Trophoblast cell (in vitro differentiated cells and primary cell): Measurements from ENCODE around the gene HTRA3.

ENCODE experiments used
- DNase-seq, 2 donors: peaks; one replicate each; pipeline ENCODE4 v3.0.0-alpha.2; 2016
- H2AFZ ChIP-seq: 2 replicates; pipeline ENCODE4 v1.6.1; 2013; ENCODE audit warnings: low read length, moderate library complexity, mild to moderate bottlenecking; ENCODE audit not compliant: insufficient read depth, poor library complexity
- H2AK5ac ChIP-seq: 2 replicates; pipeline ENCODE4 v1.6.1; 2013; ENCODE audit warnings: mild to moderate bottlenecking, low read length
- H2BK120ac ChIP-seq: 2 replicates; pipeline ENCODE4 v1.6.1; 2013; ENCODE audit warnings: low read length, mild to moderate bottlenecking, moderate library complexity; ENCODE audit not compliant: insufficient read depth, poor library complexity
- H2BK12ac ChIP-seq: 2 replicates; pipeline ENCODE4 v1.6.1; 2013; ENCODE audit warnings: mild to moderate bottlenecking, low read length, moderate library complexity
- H2BK5ac ChIP-seq: 2 replicates; pipeline ENCODE4 v1.6.1; 2013; ENCODE audit warnings: low read length, low read depth, moderate library complexity, mild to moderate bottlenecking; ENCODE audit not compliant: poor library complexity
- H3K14ac ChIP-seq: 2 replicates; pipeline ENCODE4 v1.6.1; 2013; ENCODE audit warnings: mild to moderate bottlenecking, low read length
- H3K18ac ChIP-seq: 2 replicates; pipeline ENCODE4 v1.6.1; 2013; ENCODE audit warnings: mild to moderate bottlenecking, low read length
- H3K23ac ChIP-seq: 2 replicates; pipeline ENCODE4 v1.6.1; 2013; ENCODE audit warnings: low read length
- H3K27ac ChIP-seq: 2 replicates; pipeline ENCODE4 v1.5.1; 2013; ENCODE audit warnings: low read depth, mild to moderate bottlenecking, inconsistent platforms, low read length, moderate library complexity
- H3K27me3 ChIP-seq: 2 replicates; pipeline ENCODE4 v1.6.1; 2013; ENCODE audit warnings: inconsistent platforms, mild to moderate bottlenecking, low read length, moderate library complexity; ENCODE audit not compliant: insufficient read depth
- H3K36me3 ChIP-seq, 2 experiments: 1 replicate in 1 of 2; 2 replicates in 1 of 2; pipeline ENCODE4 v1.6.1; 2013; ENCODE audit warnings: low read length in 2 of 2, mild to moderate bottlenecking in 2 of 2, moderate library complexity in 1 of 2; ENCODE audit not compliant: insufficient read depth in 2 of 2, control insufficient read depth in 1 of 2
- H3K4ac ChIP-seq: 2 replicates; pipeline ENCODE4 v1.6.1; 2013; ENCODE audit warnings: low read depth, mild to moderate bottlenecking, low read length, moderate library complexity
- H3K4me1 ChIP-seq, 2 experiments: 1 replicate in 1 of 2; 2 replicates in 1 of 2; pipeline ENCODE4 v1.6.1; 2013; ENCODE audit warnings: low read length in 2 of 2, mild to moderate bottlenecking in 2 of 2, moderate library complexity in 1 of 2; ENCODE audit not compliant: insufficient read depth in 2 of 2, control insufficient read depth in 1 of 2
- H3K4me2 ChIP-seq: 2 replicates; pipeline ENCODE4 v1.6.1; 2013; ENCODE audit warnings: inconsistent platforms, mild to moderate bottlenecking, low read length, moderate library complexity
- H3K4me3 ChIP-seq: 2 replicates; pipeline ENCODE4 v1.5.1; 2013; ENCODE audit warnings: mild to moderate bottlenecking, low read depth, low read length, inconsistent platforms
- H3K79me1 ChIP-seq: one replicate; pipeline ENCODE4 v1.6.1; 2013; ENCODE audit warnings: low read length
- H3K79me2 ChIP-seq: 2 replicates; pipeline ENCODE4 v1.6.1; 2013; ENCODE audit warnings: low read length, mild to moderate bottlenecking; ENCODE audit not compliant: control insufficient read depth, insufficient read depth, poor library complexity
- H3K9ac ChIP-seq: 2 replicates; pipeline ENCODE4 v1.6.1; 2013; ENCODE audit warnings: mild to moderate bottlenecking, low read length
- H3K9me3 ChIP-seq: 2 replicates; pipeline ENCODE4 v1.6.1; 2013; ENCODE audit warnings: low read depth, mild to moderate bottlenecking, control low read depth, inconsistent platforms, low read length; ENCODE audit not compliant: insufficient read depth
- H4K12ac ChIP-seq: 2 replicates; pipeline ENCODE4 v1.6.1; 2013; ENCODE audit warnings: low read depth, mild to moderate bottlenecking, low read length, moderate library complexity
- H4K8ac ChIP-seq: 2 replicates; pipeline ENCODE4 v1.6.1; 2013; ENCODE audit warnings: low read depth, mild to moderate bottlenecking, low read length, moderate library complexity
- H4K91ac ChIP-seq: one replicate; pipeline ENCODE4 v1.6.1; 2013; ENCODE audit warnings: low read depth, mild to moderate bottlenecking, low read length, moderate library complexity
- WGBS: extraction: QIAGEN DNeasy Blood & Tissue Kit; methylation state at CpG from one replicate; pipeline ENCODE4 v1.1.7; 2013; ENCODE audit warnings: missing lambda C conversion rate; ENCODE audit not compliant: insufficient read length, insufficient coverage; ENCODE audit errors: extremely low coverage; 5-methylcytosine and 5-hydroxymethylcytosine counted together

HTRA3 gene

DNA sequence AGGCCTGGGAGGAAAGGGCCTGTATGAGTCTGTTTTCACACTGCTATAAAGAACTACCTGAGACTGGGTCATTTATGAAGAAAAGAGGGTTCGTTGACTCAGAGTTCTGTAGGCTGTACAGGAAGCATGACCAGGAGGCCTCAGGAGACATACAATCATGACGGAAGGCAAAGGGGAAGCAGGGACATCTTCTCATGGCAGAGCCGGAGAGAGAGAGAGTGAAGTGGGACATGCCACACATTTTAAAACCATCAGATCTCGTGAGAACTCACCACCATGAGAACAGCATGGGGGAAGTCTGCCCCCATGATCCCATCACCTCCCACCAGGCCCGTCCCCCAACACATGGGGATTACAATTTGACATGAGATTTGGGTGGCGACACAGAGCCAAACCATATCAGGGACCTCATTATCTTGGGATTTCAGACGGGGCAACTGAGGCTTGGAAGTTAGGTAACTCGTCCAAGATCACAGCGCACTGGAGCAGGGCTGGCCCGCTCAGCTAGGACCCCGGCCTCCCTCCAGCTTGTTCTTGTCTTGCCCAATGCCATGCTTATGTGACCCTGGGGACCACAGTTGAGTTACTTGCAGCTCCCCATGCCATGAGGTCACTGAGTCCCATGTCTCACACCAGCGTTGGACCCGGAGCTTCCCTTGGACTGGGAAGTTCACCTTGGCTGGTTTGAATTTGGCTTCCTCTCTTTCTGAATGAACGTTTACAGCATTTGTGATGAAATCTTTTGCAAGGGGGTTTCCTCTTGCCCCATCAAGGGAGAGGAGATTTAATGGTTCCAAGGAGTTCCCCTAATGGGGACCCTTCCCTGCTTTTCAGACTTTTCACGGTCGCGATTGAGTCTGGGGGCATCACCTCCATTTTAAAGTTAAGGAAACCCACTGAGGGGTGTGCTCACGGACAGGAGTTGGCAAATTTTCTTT, 18.1 kb downstream of the HTRA3 start:
- Histone ChIP-seq H4K91ac (no peak overlapping the region), H3K27me3 (no peaks in the 10 kb centered on the region), H2BK5ac (no peak overlapping the region), H3K4me2 (no peak overlapping the region), H2AK5ac (no peak overlapping the region), H3K9me3 (no peaks in the 10 kb centered on the region), H4K12ac (no peak overlapping the region), H3K14ac (no peak overlapping the region), H3K79me1 (peaks cover 4% of the 10 kb centered on the region), H3K4me1 (peaks cover 5% of the 10 kb centered on the region in 2 experiments), H3K18ac (no peak overlapping the region), H3K36me3 (peaks cover 2 to 5% of the 10 kb centered on the region in 2 experiments), H2BK12ac (no peak overlapping the region), H3K79me2 (no peaks in the 10 kb centered on the region), H3K27ac (no peak overlapping the region), H4K8ac (no peak overlapping the region), H3K23ac (no peak overlapping the region), H3K4ac (no peak overlapping the region), H3K9ac (no peak overlapping the region), H2AFZ (no peak overlapping the region), H2BK120ac (no peak overlapping the region), H3K4me3 (no peak overlapping the region)
- no peak for DNase-seq
- WGBS, result no CpG with 5 or more reads among the region's 18 CpGs

DNA sequence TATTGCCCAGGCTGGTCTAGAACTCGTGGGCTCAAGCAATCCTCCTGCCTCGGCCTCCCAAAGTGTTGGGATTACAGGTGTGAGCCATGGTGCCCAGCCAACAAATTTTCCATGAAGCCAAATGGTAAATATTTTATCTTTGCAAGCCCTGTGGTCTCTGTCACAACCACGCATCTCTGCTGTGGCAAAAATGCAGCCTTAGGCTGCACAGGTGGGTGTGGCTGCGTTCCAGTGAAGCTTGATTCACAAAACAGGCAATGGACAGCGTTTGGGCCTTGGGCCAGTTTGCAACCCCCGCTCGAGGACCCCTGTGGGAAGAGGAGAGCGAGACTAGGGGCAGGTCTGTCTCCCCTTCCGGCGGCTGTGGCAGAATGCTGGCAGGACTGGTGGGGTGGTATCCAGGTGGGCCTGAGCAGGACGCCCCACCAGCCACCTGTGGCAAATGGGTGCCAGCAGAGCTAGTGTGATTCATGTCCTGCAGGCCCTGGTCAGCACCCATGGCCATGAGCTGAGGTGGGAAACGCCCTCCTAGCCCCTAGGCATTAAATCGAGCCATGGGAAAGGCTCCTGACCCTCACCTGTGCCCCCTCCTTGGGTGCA, 19.7 kb downstream of the HTRA3 start:
- Histone ChIP-seq H3K9ac (no peak overlapping the region), H4K91ac (no peak overlapping the region), H4K8ac (no peak overlapping the region), H3K79me2 (no peaks in the 10 kb centered on the region), H3K18ac (no peak overlapping the region), H4K12ac (no peak overlapping the region), H3K79me1 (no peaks in the 10 kb centered on the region), H3K4me2 (no peak overlapping the region), H2BK5ac (no peak overlapping the region), H2AFZ (no peak overlapping the region), H3K4me1 (no peaks in the 10 kb centered on the region), H3K9me3 (no peaks in the 10 kb centered on the region), H3K23ac (no peak overlapping the region), H3K14ac (no peak overlapping the region), H2AK5ac (no peak overlapping the region), H2BK12ac (no peak overlapping the region), H3K4ac (no peak overlapping the region), H3K27ac (no peak overlapping the region), H3K36me3 (peaks cover 2 to 3% of the 10 kb centered on the region in 2 experiments), H3K27me3 (no peaks in the 10 kb centered on the region), H2BK120ac (no peak overlapping the region), H3K4me3 (no peak overlapping the region)
- no CpG with 5 or more reads among the region's 13 CpGs for WGBS
- peak; percentile 72 to 86 for DNase-seq

GRCh38 chr4:8289956-8290700, 20.6 kb downstream of the HTRA3 start:
- Histone ChIP-seq H3K79me2 (no peaks in the 10 kb centered on the region), H2BK5ac (no peak overlapping the region), H3K36me3 (peaks cover 2 to 8% of the 10 kb centered on the region in 2 experiments), H3K18ac (no peak overlapping the region), H4K8ac (no peak overlapping the region), H2AK5ac (no peak overlapping the region), H4K12ac (no peak overlapping the region), H3K27ac (no peak overlapping the region), H2AFZ (no peak overlapping the region), H3K4me1 (no peaks in the 10 kb centered on the region), H2BK120ac (no peak overlapping the region), H3K23ac (no peak overlapping the region), H2BK12ac (no peak overlapping the region), H4K91ac (no peak overlapping the region), H3K14ac (no peak overlapping the region), H3K4me2 (no peak overlapping the region), H3K27me3 (no peaks in the 10 kb centered on the region), H3K4ac (no peak overlapping the region), H3K9me3 (peaks cover under 1% of the 10 kb centered on the region), H3K9ac (no peak overlapping the region), H3K4me3 (no peak overlapping the region), H3K79me1 (no peaks in the 10 kb centered on the region)
- DNase-seq, result no peak
- WGBS, result no CpG with 5 or more reads among the region's 29 CpGs

- H3K27me3 ChIP-seq, result no peaks in the 10 kb centered on the region
- no peak overlapping the region for H4K12ac ChIP-seq
- H3K27ac ChIP-seq, result no peak overlapping the region
- no peak overlapping the region for H2AK5ac ChIP-seq
- H3K4ac ChIP-seq, result no peak overlapping the region
- H2BK12ac ChIP-seq, result no peak overlapping the region
- H3K79me1 ChIP-seq, result no peaks in the 10 kb centered on the region
- H3K4me1 ChIP-seq, result no peaks in the 10 kb centered on the region
- H4K8ac ChIP-seq, result no peak overlapping the region
- no peak overlapping the region for H4K91ac ChIP-seq
- H3K9me3 ChIP-seq, result peaks cover 5% of the 10 kb centered on the region
- H3K79me2 ChIP-seq, result no peaks in the 10 kb centered on the region
- no peak overlapping the region for H3K9ac ChIP-seq
- no peak overlapping the region for H3K14ac ChIP-seq
- no peak overlapping the region for H3K23ac ChIP-seq
- H3K4me2 ChIP-seq, result no peak overlapping the region
- no peak overlapping the region for H3K4me3 ChIP-seq
- no peak overlapping the region for H2BK120ac ChIP-seq
- H3K36me3 ChIP-seq, result peaks cover 6 to 8% of the 10 kb centered on the region in 2 experiments
- no peak overlapping the region for H2BK5ac ChIP-seq
- no peak overlapping the region for H3K18ac ChIP-seq
- no CpG with 5 or more reads among the region's 8 CpGs for WGBS
- no peak overlapping the region for H2AFZ ChIP-seq
- DNase-seq, result no peak
Measured at GRCh38 chr4:8290701-8290970, 21.1 kb downstream of the HTRA3 start.
